ENCODE results near the gene UBALD1. TPM values are rescaled to one million over a fixed set of nuclear protein-coding genes. Genes with fewer than 3 reads are reported as not detected.

UBALD1 gene
- total RNA-seq, 1 donor from 2014 or later = 0.97 TPM

DNA sequence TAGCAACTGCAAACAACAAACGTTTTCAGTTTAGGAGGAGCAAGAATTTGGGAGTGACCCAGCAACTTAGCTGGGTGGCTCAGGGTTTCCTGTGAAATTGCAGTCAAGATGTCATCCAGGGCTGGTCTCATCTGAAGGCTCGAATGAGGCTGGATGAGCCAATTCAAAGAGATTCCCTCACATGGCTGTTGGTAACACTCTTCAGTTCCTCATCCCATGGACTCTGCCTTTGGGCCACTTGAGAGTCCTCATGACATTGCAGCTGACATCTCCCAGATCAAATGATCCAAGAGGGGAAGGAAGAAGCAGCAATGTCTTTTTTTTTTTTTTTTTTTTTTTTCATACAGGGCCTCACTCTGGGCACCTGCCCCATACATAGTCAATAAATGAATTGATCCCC is 26.3 kb downstream of the UBALD1 start:
- Histone ChIP-seq H3K4me2 (no peak overlapping the region), H3K9me3 (ENCODE audit: low read depth) (no peaks in the 10 kb centered on the region), H3K79me2 (ENCODE audit: low read depth) (no peaks in the 10 kb centered on the region), H3K4me3 (no peak overlapping the region), H3K27ac (no peak overlapping the region), H4K20me1 (ENCODE audit: low read depth) (no peaks in the 10 kb centered on the region), H2AFZ (replicated peaks) (no peak overlapping the region), H3K4me1 (peaks cover 9% of the 10 kb centered on the region), H3K36me3 (no peaks in the 10 kb centered on the region), H3K27me3 (no peaks in the 10 kb centered on the region), H3K9ac (no peak overlapping the region), H3F3A (ENCODE audit: low read depth) (no peaks in the 10 kb centered on the region)
- peaks cover 4% of the 10 kb centered on the region for H3K4me1 Mint-ChIP-seq
- no peak for DNase-seq (ENCODE audit: low spot score)
- peaks cover 2% of the 10 kb centered on the region for H3K36me3 Mint-ChIP-seq
- no peak overlapping the region for H3K27ac Mint-ChIP-seq
- H3K9me3 Mint-ChIP-seq = peaks cover 2% of the 10 kb centered on the region
- H3K27me3 Mint-ChIP-seq (ENCODE audit: insufficient read depth, low read depth) = peaks cover 6% of the 10 kb centered on the region
- no peak overlapping the region for H3K4me3 Mint-ChIP-seq
- no peak for TF ChIP-seq EZH2phosphoT487 (IDR thresholded peaks at IDR 0.05)
- TF ChIP-seq EZH2 (IDR thresholded peaks at IDR 0.05) = no peak
- no peak for TF ChIP-seq CTCF (IDR thresholded peaks at IDR 0.05)

GRCh38 chr16:4586291-4586690 is 28.4 kb downstream of the UBALD1 start:
- Histone ChIP-seq H2AFZ (replicated peaks) (no peak overlapping the region), H3K4me1 (no peaks in the 10 kb centered on the region), H3K36me3 (no peaks in the 10 kb centered on the region), H4K20me1 (ENCODE audit: low read depth) (no peaks in the 10 kb centered on the region), H3K27me3 (no peaks in the 10 kb centered on the region), H3K9ac (no peak overlapping the region), H3K4me3 (no peak overlapping the region), H3F3A (ENCODE audit: low read depth) (no peaks in the 10 kb centered on the region), H3K9me3 (ENCODE audit: low read depth) (no peaks in the 10 kb centered on the region), H3K4me2 (no peak overlapping the region), H3K27ac (no peak overlapping the region), H3K79me2 (ENCODE audit: low read depth) (no peaks in the 10 kb centered on the region)
- no peaks in the 10 kb centered on the region for H3K4me1 Mint-ChIP-seq
- peaks cover 2% of the 10 kb centered on the region for H3K9me3 Mint-ChIP-seq
- TF ChIP-seq CTCF (IDR thresholded peaks at IDR 0.05) (no peak), EZH2phosphoT487 (IDR thresholded peaks at IDR 0.05) (no peak), EZH2 (IDR thresholded peaks at IDR 0.05) (no peak)
- peaks cover 2% of the 10 kb centered on the region for H3K27me3 Mint-ChIP-seq (ENCODE audit: insufficient read depth, low read depth)
- no peak overlapping the region for H3K4me3 Mint-ChIP-seq
- H3K27ac Mint-ChIP-seq = peak overlapping the region; percentile 57
- no peak for DNase-seq (ENCODE audit: low spot score)
- H3K36me3 Mint-ChIP-seq = peaks cover 2% of the 10 kb centered on the region

DNA sequence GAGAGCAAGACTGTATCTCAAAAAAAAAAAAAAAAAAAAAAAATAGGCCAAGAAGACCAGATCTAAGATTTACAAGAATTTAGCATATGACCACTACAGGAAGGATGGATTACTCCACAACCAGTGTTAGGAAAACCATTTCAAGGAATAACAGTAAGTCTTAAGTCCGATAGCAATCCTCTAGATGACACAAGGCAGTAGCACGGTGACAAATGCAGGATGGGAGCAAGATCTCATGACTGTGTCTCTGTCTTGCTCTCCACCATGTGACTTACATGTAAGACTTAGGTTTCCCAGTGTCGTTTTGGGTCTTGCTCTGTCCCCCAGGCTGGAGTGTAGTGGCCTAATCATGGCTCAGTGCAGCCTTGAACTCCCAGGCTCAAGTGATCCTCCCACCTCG is 30.8 kb downstream of the UBALD1 start:
- peaks cover 2% of the 10 kb centered on the region for H3K27me3 Mint-ChIP-seq (ENCODE audit: insufficient read depth, low read depth)
- no peak for TF ChIP-seq EZH2 (IDR thresholded peaks at IDR 0.05)
- TF ChIP-seq CTCF (IDR thresholded peaks at IDR 0.05) = no peak
- TF ChIP-seq EZH2phosphoT487 (IDR thresholded peaks at IDR 0.05) = no peak
- H3K27ac Mint-ChIP-seq = no peak overlapping the region
- Histone ChIP-seq H3K9ac (no peak overlapping the region), H2AFZ (replicated peaks) (no peak overlapping the region), H3K4me3 (no peak overlapping the region), H3K27me3 (no peaks in the 10 kb centered on the region), H3K36me3 (no peaks in the 10 kb centered on the region), H3K27ac (no peak overlapping the region), H3K4me1 (no peaks in the 10 kb centered on the region), H3K4me2 (no peak overlapping the region), H3F3A (ENCODE audit: low read depth) (no peaks in the 10 kb centered on the region), H3K79me2 (ENCODE audit: low read depth) (no peaks in the 10 kb centered on the region), H4K20me1 (ENCODE audit: low read depth) (no peaks in the 10 kb centered on the region), H3K9me3 (ENCODE audit: low read depth) (no peaks in the 10 kb centered on the region)
- H3K9me3 Mint-ChIP-seq = peaks cover 2% of the 10 kb centered on the region
- no peak for DNase-seq (ENCODE audit: low spot score)
- H3K4me1 Mint-ChIP-seq = no peaks in the 10 kb centered on the region
- no peak overlapping the region for H3K4me3 Mint-ChIP-seq
- H3K36me3 Mint-ChIP-seq = peaks cover 2% of the 10 kb centered on the region
